Natural killer cell (primary cell): Measurements from ENCODE around the gene KDM2B. TPM values are rescaled to one million over a fixed set of nuclear protein-coding genes. Genes with fewer than 3 reads are reported as not detected.

Experiments used
- ATAC-seq, 3 donors: fragments of 150-1000 bp in 2 of 3; fragments of 200-7000 bp in 1 of 3; cut with Tn5 transposase; 1 replicate in 1 of 3; 2 replicates in 2 of 3; pipeline ENCODE4 v1.10.0; 2021; ENCODE audit warnings: mild to moderate bottlenecking in 2 of 3, moderate library complexity in 2 of 3
- DNase-seq, 2 donors: peaks; one replicate each; pipeline versions ENCODE4 v3.0.0 to v3.0.0-alpha.2; 2013 to 2021; ENCODE audit warnings: mixed read lengths in 1 of 2
- H3K27ac ChIP-seq: one replicate; pipeline ENCODE4 v1.5.1; 2013; ENCODE audit warnings: mild to moderate bottlenecking, low read length
- H3K27me3 ChIP-seq: one replicate; pipeline ENCODE4 v1.6.1; 2013; ENCODE audit warnings: low read length; ENCODE audit not compliant: control insufficient read depth, insufficient read depth
- H3K36me3 ChIP-seq: one replicate; pipeline ENCODE4 v1.6.1; 2013; ENCODE audit warnings: low read length; ENCODE audit not compliant: control insufficient read depth, insufficient read depth
- H3K4me1 ChIP-seq: one replicate; pipeline ENCODE4 v1.6.1; 2013; ENCODE audit warnings: low read length; ENCODE audit not compliant: control insufficient read depth, insufficient read depth
- H3K4me3 ChIP-seq: one replicate; pipeline ENCODE4 v1.5.1; 2013; ENCODE audit warnings: low read length
- H3K9me3 ChIP-seq: one replicate; pipeline ENCODE4 v1.6.1; 2013; ENCODE audit warnings: low read length; ENCODE audit not compliant: control insufficient read depth, insufficient read depth
- H3K27ac Mint-ChIP-seq, 2 donors: one replicate each; pipeline ENCODE4 v1.8.0; 2022; ENCODE audit warnings: mild to moderate bottlenecking in 2 of 2, mixed read lengths in 2 of 2, moderate library complexity in 1 of 2
- H3K27me3 Mint-ChIP-seq, 2 donors: one replicate each; pipeline ENCODE4 v1.8.0; 2022; ENCODE audit warnings: low read depth in 2 of 2, mixed read lengths in 2 of 2
- H3K36me3 Mint-ChIP-seq: one replicate; pipeline ENCODE4 v1.8.0; 2022; ENCODE audit warnings: mixed read lengths
- H3K4me1 Mint-ChIP-seq, 2 donors: one replicate each; pipeline ENCODE4 v1.8.0; 2022; ENCODE audit warnings: mixed read lengths in 2 of 2
- H3K4me3 Mint-ChIP-seq: one replicate; pipeline ENCODE4 v1.8.0; 2022; ENCODE audit warnings: mild to moderate bottlenecking, moderate library complexity, mixed read lengths
- H3K9me3 Mint-ChIP-seq, 2 donors: one replicate each; pipeline ENCODE4 v1.8.0; 2022; ENCODE audit warnings: mixed read lengths in 2 of 2
- WGBS: methylation state at CpG from one replicate; pipeline ENCODE4 v1.1.7; 2013; ENCODE audit warnings: missing lambda C conversion rate; ENCODE audit not compliant: insufficient coverage; 5-methylcytosine and 5-hydroxymethylcytosine counted together
- intact Hi-C: fragments of 100-400 bp; cut with micrococcal nuclease; formaldehyde crosslinking; loops from one replicate; pipeline ENCODE4 v1.14.2; 2022
- total RNA-seq, 4 donors: library from RNA; stranded (reverse); fragments of 120-200 nt in 1 of 4; gene quantifications; one replicate each; pipeline versions ENCODE4 v1.2.3 to v1.2.4, GENCODE V29; 2013 to 2022
- TF ChIP-seq, protein P1 (sequence below): fragments of 200-600 bp; IDR thresholded peaks from one replicate; pipeline ENCODE4 v1.8.0; 2022; ENCODE audit warnings: antibody characterized with exemption

The KDM2B gene
- total RNA-seq, 3 donors from 2014 or later (not counting 1 experiment from before 2014, with no cell fraction given) = 97.3 to 106 (median 98.1) TPM

- 57% methylated on average over 1 of the region's 1 CpG for WGBS
- Histone ChIP-seq H3K4me3 (no peak overlapping the region), H3K36me3 (peaks cover 7% of the 10 kb centered on the region), H3K27ac (no peak overlapping the region), H3K9me3 (peaks cover under 1% of the 10 kb centered on the region), H3K27me3 (no peaks in the 10 kb centered on the region), H3K4me1 (peaks cover 26% of the 10 kb centered on the region)
- DNase-seq (no peak), ATAC-seq (no peak)
- no peaks in the 10 kb centered on the region for H3K36me3 Mint-ChIP-seq
- intact Hi-C loops = no loop called here
- H3K27me3 Mint-ChIP-seq = no peaks in the 10 kb centered on the region
- H3K4me1 Mint-ChIP-seq = peaks cover 8 to 19% of the 10 kb centered on the region in 2 donors
- no peak overlapping the region for H3K4me3 Mint-ChIP-seq
- H3K9me3 Mint-ChIP-seq = no peaks in the 10 kb centered on the region
- TF ChIP-seq, protein P1, sequence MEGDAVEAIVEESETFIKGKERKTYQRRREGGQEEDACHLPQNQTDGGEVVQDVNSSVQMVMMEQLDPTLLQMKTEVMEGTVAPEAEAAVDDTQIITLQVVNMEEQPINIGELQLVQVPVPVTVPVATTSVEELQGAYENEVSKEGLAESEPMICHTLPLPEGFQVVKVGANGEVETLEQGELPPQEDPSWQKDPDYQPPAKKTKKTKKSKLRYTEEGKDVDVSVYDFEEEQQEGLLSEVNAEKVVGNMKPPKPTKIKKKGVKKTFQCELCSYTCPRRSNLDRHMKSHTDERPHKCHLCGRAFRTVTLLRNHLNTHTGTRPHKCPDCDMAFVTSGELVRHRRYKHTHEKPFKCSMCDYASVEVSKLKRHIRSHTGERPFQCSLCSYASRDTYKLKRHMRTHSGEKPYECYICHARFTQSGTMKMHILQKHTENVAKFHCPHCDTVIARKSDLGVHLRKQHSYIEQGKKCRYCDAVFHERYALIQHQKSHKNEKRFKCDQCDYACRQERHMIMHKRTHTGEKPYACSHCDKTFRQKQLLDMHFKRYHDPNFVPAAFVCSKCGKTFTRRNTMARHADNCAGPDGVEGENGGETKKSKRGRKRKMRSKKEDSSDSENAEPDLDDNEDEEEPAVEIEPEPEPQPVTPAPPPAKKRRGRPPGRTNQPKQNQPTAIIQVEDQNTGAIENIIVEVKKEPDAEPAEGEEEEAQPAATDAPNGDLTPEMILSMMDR = no peak
- H3K27ac Mint-ChIP-seq = no peak overlapping the region
These were observed 18.3 kb downstream of the KDM2B start for GRCh38 chr12:121562488-121562887.

DNA sequence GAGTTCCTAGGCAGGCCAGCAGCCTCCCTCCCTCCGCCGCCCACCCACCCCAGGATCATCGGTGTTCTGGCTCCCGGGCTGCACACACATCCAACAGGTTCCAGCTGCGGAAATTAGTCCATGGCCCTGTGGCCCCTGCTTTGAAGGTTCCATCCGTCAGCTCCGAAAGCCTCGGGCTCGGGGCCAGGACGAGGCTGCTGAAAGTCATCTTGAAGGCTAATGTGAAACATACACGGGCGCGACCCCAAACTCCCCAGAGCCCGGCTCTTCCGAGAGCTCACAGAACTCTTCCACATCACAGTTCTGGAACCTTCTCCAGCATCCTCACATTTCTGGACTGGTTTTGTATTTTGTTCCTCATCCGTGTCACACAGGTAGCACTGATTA lies 19.8 kb downstream of the KDM2B start:
- no peak overlapping the region for H3K4me3 Mint-ChIP-seq

DNA sequence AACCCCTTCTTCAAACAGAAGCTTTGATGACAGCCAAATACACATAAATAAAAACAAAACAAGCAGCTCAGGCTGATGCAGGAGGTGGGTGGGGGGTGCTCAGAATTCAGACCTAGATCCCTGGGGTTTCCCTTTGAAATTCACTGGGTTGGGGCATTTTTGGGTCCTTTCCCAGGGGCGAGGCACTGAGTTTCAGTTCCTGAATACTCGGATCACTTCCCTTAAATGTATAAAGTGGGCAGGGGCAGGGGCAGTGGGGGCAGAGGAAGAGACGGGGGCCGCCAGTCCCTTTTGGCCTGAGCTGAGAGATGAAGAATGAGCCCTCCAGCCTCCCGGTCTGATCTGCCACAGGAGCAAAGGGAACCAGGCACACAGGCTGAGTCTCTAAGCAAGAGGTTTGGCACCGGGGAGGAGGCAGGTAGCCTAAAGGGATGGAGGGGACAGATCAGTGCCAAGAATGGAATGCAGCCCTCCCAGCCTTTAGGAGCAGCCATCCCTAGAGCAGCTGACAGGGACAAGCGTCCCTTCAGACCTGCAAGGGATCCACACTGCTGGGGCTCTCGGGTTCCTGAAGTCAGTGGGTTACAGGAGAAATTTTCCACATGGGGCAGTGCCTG lies 20.3 kb downstream of the KDM2B start:
- Histone ChIP-seq H3K36me3 (peaks cover 7% of the 10 kb centered on the region), H3K27me3 (no peaks in the 10 kb centered on the region), H3K4me1 (peaks cover 34% of the 10 kb centered on the region), H3K27ac (no peak overlapping the region), H3K9me3 (peaks cover 5% of the 10 kb centered on the region), H3K4me3 (no peak overlapping the region)
- H3K9me3 Mint-ChIP-seq = no peaks in the 10 kb centered on the region
- TF ChIP-seq, protein P1 = no peak
- ATAC-seq (no peak), DNase-seq (peak in 1 of 2 donors; percentile 25)
- H3K4me1 Mint-ChIP-seq = peaks cover 10 to 25% of the 10 kb centered on the region in 2 donors
- H3K36me3 Mint-ChIP-seq = no peaks in the 10 kb centered on the region
- peak overlapping the region; percentile 80 to 96 for H3K27ac Mint-ChIP-seq
- intact Hi-C loops = no loop called here
- WGBS = 76% methylated on average over 8 of the region's 8 CpGs
- no peak overlapping the region for H3K4me3 Mint-ChIP-seq
- H3K27me3 Mint-ChIP-seq = no peaks in the 10 kb centered on the region

More for the DNA sequence above, 19.8 kb downstream of the KDM2B start:
- no peaks in the 10 kb centered on the region for H3K27me3 ChIP-seq
- no peaks in the 10 kb centered on the region for H3K27me3 Mint-ChIP-seq
- no peaks in the 10 kb centered on the region for H3K9me3 Mint-ChIP-seq
- peaks cover 5% of the 10 kb centered on the region for H3K9me3 ChIP-seq
- ATAC-seq = no peak
- TF ChIP-seq, protein P1 = no peak
- intact Hi-C loops = no loop called here
- peaks cover 7% of the 10 kb centered on the region for H3K36me3 ChIP-seq
- H3K4me1 Mint-ChIP-seq = peaks cover 10 to 25% of the 10 kb centered on the region in 2 donors
- H3K36me3 Mint-ChIP-seq = no peaks in the 10 kb centered on the region
- WGBS = 97% methylated on average over 16 of the region's 16 CpGs
- H3K27ac Mint-ChIP-seq = peak overlapping the region; percentile 45 to 67
- H3K27ac ChIP-seq = no peak overlapping the region
- peaks cover 34% of the 10 kb centered on the region for H3K4me1 ChIP-seq
- H3K4me3 ChIP-seq = no peak overlapping the region
- no peak for DNase-seq

DNA sequence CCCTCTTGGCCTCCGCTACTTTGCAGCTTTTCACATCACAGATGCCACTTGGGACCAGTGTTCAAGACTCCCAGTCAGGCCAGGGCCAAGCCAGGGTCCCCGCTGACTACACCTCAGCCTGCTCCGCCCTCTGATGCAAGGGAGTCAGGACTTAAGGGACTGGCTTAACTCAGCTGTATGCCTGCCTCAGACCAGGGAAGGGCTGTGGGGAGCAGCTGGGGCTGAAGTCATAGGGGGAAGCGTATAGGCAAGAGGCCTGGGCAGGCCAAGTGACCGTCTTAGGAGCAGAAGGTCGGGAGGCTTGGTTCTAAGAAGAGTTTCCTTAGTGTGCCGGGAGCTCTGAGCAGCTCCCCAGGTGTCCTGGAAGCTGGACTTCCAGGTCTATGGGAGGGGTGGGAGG lies 21.9 kb downstream of the KDM2B start:
- peak overlapping the region; percentile 96 for H3K27ac Mint-ChIP-seq
- peaks cover 10 to 25% of the 10 kb centered on the region in 2 donors for H3K4me1 Mint-ChIP-seq
- H3K36me3 ChIP-seq = peaks cover 7% of the 10 kb centered on the region
- H3K9me3 Mint-ChIP-seq = no peaks in the 10 kb centered on the region
- DNase-seq (no peak), ATAC-seq (no peak)
- TF ChIP-seq, protein P1 = no peak
- H3K4me1 ChIP-seq = peaks cover 34% of the 10 kb centered on the region
- 99% methylated on average over 7 of the region's 7 CpGs for WGBS
- intact Hi-C loops = loop anchor here (5.0 kb wide), 2 partner anchors 57 to 228 kb away; no protein-coding TSS in a partner anchor
- H3K27ac ChIP-seq = no peak overlapping the region
- peak overlapping the region; percentile 13 for H3K4me3 Mint-ChIP-seq
- no peaks in the 10 kb centered on the region for H3K27me3 ChIP-seq
- H3K36me3 Mint-ChIP-seq = no peaks in the 10 kb centered on the region
- no peak overlapping the region for H3K4me3 ChIP-seq
- H3K27me3 Mint-ChIP-seq = no peaks in the 10 kb centered on the region
- peaks cover 5% of the 10 kb centered on the region for H3K9me3 ChIP-seq
